Fibroblast of gingiva (primary cell): ENCODE results near the gene MYO1B.
A peak's percentile ranks its signal among the peaks of the same experiment; 100 is the strongest.
"Not testable (repeated sequence)": the region's sequence is repeated elsewhere in the genome, so short reads cannot be mapped to it uniquely, and the experiment has no call there.

Experiments
- DNase-seq: peaks from one replicate; pipeline ENCODE4 v3.0.0-alpha.2; 2011; ENCODE audit warnings: low read depth

The MYO1B gene

GRCh38 chr2:191405546-191405945, 160.3 kb downstream of the MYO1B start:
- DNase-seq: no peak

GRCh38 chr2:191410646-191411436, 165.6 kb downstream of the MYO1B start:
- peak; percentile 29 for DNase-seq

GRCh38 chr2:191411472-191411871, 166.3 kb downstream of the MYO1B start:
- DNase-seq: no peak

DNA sequence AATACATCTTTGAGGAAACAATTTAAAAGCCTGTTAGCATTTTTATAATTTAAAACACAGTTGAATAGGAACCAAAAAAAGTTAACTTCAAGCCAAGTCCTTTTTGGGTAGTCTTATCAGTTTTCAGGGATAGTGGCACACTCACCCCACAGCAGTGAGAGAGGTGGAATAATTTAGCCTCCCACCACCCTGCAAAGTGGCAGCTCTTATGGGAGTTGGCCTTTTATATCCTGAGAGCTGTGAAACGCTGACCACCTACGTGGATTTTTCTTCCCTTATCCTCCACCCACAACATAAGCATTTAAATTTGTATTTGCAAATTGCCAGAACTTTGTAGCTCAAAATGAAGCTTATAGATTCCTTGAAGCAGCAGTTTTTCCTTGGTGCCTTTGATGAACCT, 167.1 kb downstream of the MYO1B start:
- DNase-seq: no peak

GRCh38 chr2:191415101-191415500, 169.9 kb downstream of the MYO1B start:
- no peak for DNase-seq

DNA sequence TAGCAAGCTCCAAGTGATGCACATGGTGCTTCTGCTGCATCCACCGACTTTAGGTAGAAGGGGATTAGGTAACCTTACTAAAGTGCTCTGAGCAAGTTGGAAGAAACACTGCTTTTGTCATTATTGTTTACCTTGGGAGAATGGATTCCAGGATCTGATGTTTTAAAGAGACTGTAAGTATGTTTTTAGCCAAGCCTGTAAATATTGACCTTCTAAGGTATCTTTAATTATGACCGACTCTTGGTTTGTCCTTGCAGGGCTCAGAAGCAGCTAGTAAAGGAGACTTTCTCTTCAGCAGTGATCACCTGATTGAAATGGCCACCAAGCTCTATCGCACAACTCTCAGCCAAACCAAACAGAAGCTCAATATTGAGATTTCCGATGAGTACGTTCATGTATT, 170.7 kb downstream of the MYO1B start:
- DNase-seq: no peak

GRCh38 chr2:191417746-191418145, 172.5 kb downstream of the MYO1B start:
- no peak for DNase-seq

- no peak for DNase-seq
These were observed 176.7 kb downstream of the MYO1B start for GRCh38 chr2:191421950-191422349.

DNA sequence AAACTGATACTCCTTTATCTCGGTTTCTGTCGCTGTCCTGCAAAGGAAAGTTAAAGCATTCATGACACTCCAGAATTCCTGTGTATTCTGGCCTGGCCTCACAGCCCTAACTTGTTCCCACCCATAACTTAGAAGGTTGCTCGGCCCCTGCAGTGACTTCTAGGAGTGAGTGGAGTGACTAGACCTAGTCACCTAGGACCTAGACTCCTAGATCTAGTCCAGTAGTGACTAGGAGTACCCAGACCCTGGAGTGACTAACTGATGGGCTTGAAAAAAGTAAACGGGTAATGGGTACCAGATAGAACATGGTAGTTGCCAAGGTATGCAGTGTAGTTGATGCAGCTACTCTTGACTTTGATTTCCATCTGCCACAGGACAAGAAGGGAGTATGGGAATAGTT, 181.8 kb downstream of the MYO1B start:
- no peak for DNase-seq

DNA sequence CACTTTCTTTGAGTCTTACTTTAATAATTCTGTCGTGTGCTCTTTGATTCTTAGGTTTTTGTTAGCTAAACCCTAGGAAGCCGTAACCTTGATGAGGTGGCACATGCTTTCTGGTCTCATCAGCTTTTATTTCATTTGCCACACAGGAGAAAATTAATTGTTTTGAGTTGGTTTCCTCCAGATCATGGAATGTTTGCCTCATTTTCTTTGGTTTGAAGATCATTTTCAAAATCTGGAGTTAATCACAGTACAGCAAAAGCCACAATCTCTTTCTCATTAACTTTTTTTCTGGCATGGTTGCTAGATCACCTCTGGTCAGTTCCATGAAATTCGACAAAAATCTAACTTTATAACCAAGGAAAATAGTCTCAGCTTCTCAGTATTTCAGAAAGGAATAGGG, 182.9 kb downstream of the MYO1B start:
- peak; percentile 13 for DNase-seq

- no peak for DNase-seq
These were observed 185.3 kb downstream of the MYO1B start for GRCh38 chr2:191430476-191430875.

- DNase-seq: no peak
These were observed 186.9 kb downstream of the MYO1B start for GRCh38 chr2:191432121-191432520.

DNA sequence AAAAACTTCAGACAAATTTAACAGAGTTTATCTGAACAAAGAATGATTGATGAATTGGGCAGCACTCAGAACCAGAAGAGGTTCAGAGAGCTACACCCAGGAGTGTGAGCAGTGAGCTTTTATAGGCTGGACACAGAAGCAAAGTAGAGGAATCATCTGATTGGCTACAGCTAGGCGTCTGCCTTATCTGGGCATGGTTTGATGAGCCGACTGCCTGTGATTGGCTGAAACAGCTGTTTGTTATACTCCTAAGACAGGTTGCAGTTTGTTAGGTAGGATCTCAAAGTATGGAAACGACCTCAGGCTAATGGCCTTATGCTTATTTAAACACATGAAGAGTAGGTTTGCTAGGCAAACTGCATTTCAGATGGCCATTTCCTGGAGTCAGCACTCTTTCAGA, 188.9 kb downstream of the MYO1B start:
- DNase-seq: no peak

- DNase-seq: no peak
These were observed 189.9 kb downstream of the MYO1B start for GRCh38 chr2:191435141-191435540.

DNA sequence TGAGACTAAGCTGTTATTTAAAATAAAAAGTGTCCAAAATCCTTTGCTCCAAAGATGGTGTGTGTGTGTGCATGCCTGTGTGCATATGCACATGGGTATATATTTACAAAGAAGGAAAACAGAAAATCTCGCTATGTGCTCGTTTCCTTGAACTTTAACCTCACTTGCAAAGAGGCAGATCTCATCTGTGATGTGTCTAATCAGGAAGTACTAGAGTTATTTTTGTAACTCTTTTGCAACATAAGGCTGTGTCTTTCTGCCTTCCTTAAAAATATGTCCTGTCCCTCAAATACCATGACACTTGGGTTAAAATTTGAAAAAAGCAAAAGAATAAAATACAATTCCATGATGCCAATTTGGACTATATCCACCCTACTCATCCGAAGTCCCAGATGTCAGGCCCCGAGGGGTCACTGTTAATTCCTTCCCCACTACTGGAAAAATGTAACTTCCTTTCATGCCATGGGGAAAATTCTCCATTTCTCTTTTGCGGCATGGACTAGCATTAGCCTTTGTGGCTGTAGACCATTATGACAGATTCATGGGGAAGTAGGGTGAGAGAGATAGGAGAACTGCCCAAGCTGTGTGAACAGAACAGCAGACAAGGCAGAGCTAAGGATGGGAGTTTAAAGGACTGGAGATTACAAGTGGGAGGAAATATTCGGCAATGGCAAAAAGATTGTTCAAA, 191.3 kb downstream of the MYO1B start:
- DNase-seq: no peak

- no peak for DNase-seq
These were observed 194.3 kb downstream of the MYO1B start for GRCh38 chr2:191439481-191439880.

DNA sequence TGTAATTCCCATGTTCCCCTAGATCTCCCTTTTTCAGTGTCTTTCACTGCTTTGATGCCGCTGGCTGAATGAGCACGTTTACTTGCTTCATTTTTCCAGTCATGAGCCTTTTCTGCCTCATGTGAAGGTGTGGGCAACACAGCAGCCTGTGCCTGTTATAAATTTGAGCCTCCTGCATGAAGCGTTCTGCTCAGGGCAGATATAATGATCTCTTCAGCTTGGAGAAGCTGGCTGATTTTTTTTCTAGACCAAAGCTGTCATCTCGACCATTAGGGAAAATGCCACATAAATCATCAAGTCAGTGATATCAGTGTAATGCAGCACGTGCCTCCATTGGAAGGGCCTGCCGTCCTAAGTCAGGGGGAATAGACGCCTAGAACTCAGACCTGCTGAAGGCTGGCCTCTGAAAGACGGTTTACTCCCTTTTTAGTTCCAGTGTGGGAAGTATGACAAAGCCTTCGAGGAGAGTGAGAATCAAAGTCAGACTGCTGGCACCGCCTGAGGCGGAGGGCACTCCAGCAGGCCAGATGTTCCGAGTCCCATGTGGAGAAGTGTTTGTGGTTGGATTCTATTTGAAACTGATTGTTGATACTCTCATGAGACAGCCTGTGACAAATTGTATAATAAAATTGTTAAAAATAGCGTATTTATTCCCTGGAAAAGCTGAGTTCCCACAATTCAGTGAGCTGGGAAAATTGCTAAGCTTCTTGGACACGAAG, 196.5 kb downstream of the MYO1B start:
- peak; percentile 57 for DNase-seq

GRCh38 chr2:191443446-191443845, 198.2 kb downstream of the MYO1B start:
- DNase-seq: no peak

DNA sequence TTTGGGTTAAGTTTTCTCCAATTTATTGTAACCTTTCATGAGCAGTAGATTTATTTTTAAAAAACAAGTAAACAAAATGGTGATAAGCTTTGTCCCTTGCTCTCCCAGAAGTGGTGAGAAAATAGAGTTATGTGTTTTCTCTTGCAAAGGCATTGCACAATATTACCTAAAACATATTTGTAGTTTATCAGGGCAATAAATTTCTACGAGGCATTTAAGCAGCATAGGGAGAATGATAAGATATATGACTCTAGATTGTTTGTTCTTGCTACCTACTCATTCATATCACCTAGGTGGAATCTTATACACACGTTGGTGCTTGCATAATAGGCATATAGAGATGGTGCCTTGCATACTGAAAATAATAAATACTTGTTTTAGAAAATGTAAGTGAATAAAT, 201.7 kb downstream of the MYO1B start:
- no peak for DNase-seq

GRCh38 chr2:191451116-191451515, 205.9 kb downstream of the MYO1B start:
- no peak for DNase-seq

DNA sequence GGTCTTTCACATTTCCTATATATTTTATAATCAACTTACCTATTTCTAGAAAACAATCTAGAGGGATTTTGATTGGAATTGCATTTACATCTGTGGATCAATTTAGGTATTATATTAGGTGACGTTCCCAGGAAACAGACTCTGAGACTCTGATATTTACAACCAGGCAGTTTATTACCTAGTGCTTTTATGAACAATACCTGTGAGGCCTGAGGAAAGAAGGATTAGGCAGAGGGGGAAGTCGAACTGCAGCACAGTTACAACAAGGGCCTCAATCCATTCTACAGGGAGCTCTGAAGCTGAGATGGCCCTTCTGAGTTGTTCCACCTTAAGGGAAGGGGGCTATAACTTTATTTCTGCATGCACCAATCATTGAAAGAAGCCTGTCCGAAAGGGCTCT, 206.9 kb downstream of the MYO1B start:
- DNase-seq: no peak

- DNase-seq: no peak
These were observed 208.6 kb downstream of the MYO1B start for GRCh38 chr2:191453761-191454160.

- not testable (repeated sequence) for DNase-seq
These were observed 211.3 kb downstream of the MYO1B start for GRCh38 chr2:191456506-191456905.
